GM12892 (cell line): ENCODE measurements around the gene TRIM5.
"Not testable (repeated sequence)": the region's sequence is repeated elsewhere in the genome, so short reads cannot be mapped to it uniquely, and the experiment has no call there.

ENCODE experiments used
- DNase-seq: peaks from one replicate; pipeline ENCODE4 v3.0.0; 2011; ENCODE audit not compliant: insufficient read length
- FAIRE-seq: peaks from 2 replicates; lab custom pipeline; 2011; peaks lifted over from hg19 to GRCh38; lab: Jason Lieb, UNC
- POLR2A ChIP-seq: IDR thresholded peaks from 2 replicates; pipeline ENCODE4 v1.6.1; 2011; ENCODE audit warnings: low read depth, low read length, control low read depth
- POLR2AphosphoS5 ChIP-seq: IDR thresholded peaks from 2 replicates; pipeline ENCODE4 v1.6.1; 2011; ENCODE audit warnings: low read depth, low read length, control low read depth
- TAF1 ChIP-seq: IDR thresholded peaks from 2 replicates; pipeline ENCODE4 v1.6.1; 2011; ENCODE audit warnings: low read depth, mild to moderate bottlenecking, control low read depth, low read length, borderline replicate concordance

TRIM5 gene

GRCh38 chr11:5700421-5701054, 15.7 kb upstream of the TRIM5 start:
- no peak for DNase-seq
- no peak for FAIRE-seq
- TF ChIP-seq POLR2A (no peak), TAF1 (no peak), POLR2AphosphoS5 (no peak)

DNA sequence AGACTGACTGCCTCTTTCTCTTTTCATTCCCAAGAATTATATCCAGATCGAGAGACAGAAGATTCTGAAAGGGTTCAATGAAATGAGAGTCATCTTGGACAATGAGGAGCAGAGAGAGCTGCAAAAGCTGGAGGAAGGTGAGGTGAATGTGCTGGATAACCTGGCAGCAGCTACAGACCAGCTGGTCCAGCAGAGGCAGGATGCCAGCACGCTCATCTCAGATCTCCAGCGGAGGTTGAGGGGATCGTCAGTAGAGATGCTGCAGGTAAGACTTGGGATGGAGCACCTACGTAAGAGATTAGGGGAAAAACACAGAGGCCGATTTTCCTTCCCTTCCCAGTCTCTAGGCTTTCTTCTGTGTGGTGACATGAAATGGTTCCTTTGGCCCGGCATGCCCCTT, 13.4 kb upstream of the TRIM5 start:
- TF ChIP-seq POLR2AphosphoS5 (no peak), POLR2A (no peak), TAF1 (no peak)
- DNase-seq (no peak), FAIRE-seq (no peak)

- FAIRE-seq (peak; percentile 63), DNase-seq (no peak)
- no peak for TF ChIP-seq POLR2A
- TF ChIP-seq POLR2AphosphoS5 = no peak
- no peak for TF ChIP-seq TAF1
Measured at GRCh38 chr11:5696210-5696609, 11.3 kb upstream of the TRIM5 start.

- TF ChIP-seq POLR2A = no peak
- TF ChIP-seq TAF1 = no peak
- TF ChIP-seq POLR2AphosphoS5 = no peak
- FAIRE-seq (no peak), DNase-seq (no peak)
Measured at GRCh38 chr11:5695580-5695979, 10.7 kb upstream of the TRIM5 start.

DNA sequence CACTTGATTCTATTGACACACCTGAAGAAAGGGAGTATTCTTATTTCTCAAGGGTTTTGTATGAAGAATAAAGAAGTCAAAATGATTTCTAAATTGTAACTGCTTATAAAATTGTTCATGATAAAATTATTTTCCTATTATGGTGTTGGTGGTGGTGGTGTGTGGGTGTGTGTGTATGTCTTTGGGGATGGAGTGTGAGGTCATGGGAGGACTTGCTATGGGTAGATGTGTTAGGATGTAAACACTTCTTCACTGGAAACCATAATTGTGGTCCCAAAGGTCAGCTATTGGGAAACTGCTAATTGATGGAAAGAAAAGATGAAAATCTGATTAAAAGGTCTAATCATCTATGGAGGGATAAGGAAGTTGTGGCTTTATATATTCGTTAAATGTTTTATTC, 9.8 kb upstream of the TRIM5 start:
- no peak for TF ChIP-seq POLR2AphosphoS5
- TF ChIP-seq TAF1 = no peak
- TF ChIP-seq POLR2A = no peak
- DNase-seq = no peak
- FAIRE-seq = no peak

DNA sequence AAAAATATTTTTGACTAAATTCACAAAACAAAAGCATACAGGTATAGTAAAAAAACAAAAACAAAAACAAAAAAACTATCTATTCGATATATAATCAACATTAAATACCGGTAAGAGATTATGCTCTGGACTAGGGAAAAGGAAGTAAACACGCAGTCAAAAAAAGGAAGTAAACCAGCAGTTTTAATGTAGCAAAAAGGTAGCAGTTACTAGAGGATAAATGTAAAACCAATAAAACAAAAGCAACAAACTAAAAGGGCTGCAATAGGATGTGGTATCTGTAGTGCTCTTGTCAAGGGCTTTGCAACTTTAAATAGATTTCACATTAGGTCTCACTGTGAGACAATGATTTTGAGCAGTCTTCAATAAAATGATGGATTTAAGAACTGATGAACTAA, 7.1 kb upstream of the TRIM5 start:
- DNase-seq = no peak
- no peak for TF ChIP-seq TAF1
- no peak for TF ChIP-seq POLR2A
- TF ChIP-seq POLR2AphosphoS5 = no peak
- no peak for FAIRE-seq

DNA sequence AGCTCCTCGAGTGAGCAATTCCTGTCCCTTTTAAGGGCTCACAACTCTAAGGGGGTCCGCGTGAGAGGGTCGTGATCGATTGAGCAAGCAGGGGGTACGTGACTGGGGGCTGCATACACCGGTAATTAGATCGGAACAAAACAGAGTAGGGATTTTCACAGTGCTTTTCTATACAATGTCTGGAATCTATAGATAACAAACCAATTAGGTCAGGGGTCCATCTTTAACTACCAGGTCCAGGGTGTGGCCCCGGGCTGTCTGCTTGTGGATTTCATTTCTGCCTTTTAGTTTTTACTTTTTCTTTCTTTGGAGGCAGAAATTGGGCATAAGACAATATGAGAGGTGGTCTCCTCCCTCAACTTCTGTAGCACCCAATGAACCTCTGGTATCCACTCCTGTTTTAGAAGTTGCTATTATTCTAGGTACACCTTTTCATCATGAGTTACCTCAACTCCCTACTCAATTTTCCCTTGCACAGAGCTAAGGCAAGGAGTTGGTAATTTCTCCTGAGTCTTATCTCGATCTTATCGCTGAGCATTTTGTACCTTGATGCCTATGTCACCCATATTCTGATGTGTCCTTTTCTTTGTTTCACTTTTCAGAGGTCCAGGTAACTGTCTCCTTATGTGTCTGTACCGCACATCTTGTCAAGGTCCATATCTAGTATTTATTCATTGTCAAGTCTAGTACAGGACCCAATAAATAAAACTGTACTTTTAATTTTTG, 6.5 kb upstream of the TRIM5 start:
- TF ChIP-seq POLR2A = 0 out of 2 replicates have a peak, but pooled peaks have one; percentile 3
- not testable (repeated sequence) for DNase-seq
- FAIRE-seq = peak; percentile 68

DNA sequence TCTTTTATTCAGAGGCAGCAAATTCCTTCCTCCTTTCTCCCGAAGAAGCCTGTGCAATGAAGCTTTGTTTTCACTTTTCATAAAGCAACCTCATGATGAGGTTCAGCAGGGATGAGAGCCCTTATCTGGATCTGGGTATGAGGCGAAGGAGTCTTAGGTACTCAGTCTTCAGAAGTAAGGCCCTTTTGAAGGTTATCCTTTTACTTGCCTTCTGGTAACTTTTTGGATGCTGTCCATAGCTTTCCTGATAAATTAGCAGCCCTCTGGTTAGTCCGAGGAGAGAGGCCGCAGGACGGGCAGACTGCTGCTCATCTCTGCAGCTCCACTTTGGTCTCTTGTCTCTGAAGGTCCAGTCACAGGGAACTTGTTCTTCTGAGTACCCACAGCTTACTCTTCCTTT, 5.9 kb upstream of the TRIM5 start:
- TF ChIP-seq TAF1 (no peak), POLR2AphosphoS5 (no peak), POLR2A (no peak)
- no peak for DNase-seq
- peak; percentile 38 for FAIRE-seq

DNA sequence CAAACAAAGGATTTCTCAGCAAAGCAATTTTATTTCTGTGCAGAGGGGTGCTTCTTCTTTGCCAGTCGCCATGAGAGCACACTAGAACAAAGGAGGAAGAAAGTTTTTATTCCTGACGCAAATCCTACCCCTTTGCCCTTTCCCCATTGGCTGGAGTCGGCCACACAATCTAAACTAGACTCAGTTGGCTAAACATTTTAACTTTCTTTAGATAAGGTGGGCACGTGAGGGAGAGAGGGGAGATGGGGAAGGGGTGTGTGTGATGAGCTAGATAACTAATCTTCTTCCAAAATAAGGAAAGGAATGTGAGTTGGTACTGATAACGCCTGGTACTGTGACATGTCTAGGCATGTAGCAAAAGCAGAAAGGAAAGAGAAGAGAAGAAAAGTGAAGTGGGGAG, 5.3 kb upstream of the TRIM5 start:
- TF ChIP-seq POLR2A (no peak), TAF1 (0 out of 2 replicates have a peak, but pooled peaks have one; percentile 26), POLR2AphosphoS5 (no peak; the same call in 1 of the 2 replicates)
- no peak for FAIRE-seq
- no peak for DNase-seq

- 0 out of 2 replicates have a peak, but pooled peaks have one; percentile 30 for TF ChIP-seq TAF1
- TF ChIP-seq POLR2AphosphoS5 = peak; percentile 73
- peak; percentile 63; the same call in 1 of the 2 replicates for TF ChIP-seq POLR2A
- FAIRE-seq = peak; percentile 95
- DNase-seq = peak; percentile 34
Measured at GRCh38 chr11:5689551-5689983, 4.7 kb upstream of the TRIM5 start, which contains the start of gene TRIM22. Gene TRIM22, plus strand, starts transcription at chr11:5689790. Its CDS starts 6,443 bp downstream, at chr11:5696233.

DNA sequence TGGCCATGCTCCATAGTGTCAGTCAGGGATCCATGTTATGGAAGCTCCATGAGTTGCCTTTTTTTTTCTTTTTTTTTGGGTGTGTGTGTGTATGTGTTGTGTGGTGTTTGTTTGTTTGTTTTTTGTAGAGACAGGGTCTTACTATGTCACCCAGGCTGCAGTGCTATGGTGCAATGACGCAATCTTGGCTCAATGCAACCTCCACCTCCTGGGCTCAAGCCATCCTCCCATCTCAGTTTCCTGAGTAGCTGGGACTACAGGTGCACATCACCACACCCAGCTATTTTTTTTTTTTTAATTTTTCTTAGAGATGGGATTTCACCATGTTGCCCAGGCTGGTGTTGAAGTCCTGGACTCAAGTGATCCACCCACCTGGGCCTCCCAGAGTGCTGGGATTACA, 3.6 kb upstream of the TRIM5 start:
- DNase-seq (no peak), FAIRE-seq (no peak)
- TF ChIP-seq TAF1 (no peak), POLR2AphosphoS5 (no peak), POLR2A (no peak)
